Measurements from ENCODE around the gene LILRB2. TPM values are rescaled to one million over a fixed set of nuclear protein-coding genes. Genes with fewer than 3 reads are reported as not detected.
"Not testable (repeated sequence)": the region's sequence is repeated elsewhere in the genome, so short reads cannot be mapped to it uniquely, and the experiment has no call there.

The LILRB2 gene
- total RNA-seq = not detected

DNA sequence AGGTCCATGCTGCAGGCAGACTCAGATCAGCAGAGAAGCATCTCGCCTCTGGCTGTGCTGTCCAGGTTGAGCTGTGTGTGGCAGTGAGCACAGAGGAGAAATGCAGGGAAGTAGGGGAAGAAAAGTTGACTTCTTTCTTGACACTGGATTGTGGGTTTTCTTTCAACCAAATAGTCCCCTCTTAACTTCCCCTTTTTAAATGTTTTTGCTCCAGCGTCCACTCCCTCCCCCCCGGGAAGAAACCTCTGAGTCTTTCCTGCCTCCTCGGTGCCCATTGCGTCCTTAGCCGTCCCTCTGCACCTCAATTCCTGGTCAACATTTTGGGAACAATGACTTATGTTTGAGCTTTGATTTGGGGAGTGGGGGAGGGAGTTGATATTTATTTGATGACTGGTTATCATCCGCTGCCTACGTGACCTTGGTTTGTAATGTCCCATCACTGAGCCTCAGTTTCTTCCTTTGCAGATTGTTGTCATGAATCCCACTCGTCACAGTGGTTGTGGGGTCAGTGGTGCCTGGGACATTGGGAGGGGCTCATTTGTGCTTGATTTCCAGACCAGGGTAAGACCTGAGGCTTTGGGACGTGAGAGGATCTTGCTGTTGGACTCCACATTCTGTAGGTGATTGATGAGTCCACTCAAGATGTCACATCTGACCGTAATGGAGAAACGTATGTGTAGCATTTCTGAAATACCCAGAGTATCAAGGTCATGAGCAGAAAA, at the start of gene LILRB2:
Gene LILRB2 (minus strand): TSS at position 104 of the 722 bp plus-strand sequence. CDS start 614 bp downstream, outside the sequence.
- peak; percentile 26 for DNase-seq
- no peak within 1 kb of the TSS for H3K4me3 Mint-ChIP-seq
- no peak for ATAC-seq
- no peak within 1 kb of the TSS for H3K27ac Mint-ChIP-seq
- CTCF ChIA-PET = no interaction called here
- no peaks in the 10 kb centered on the region for H3K4me1 Mint-ChIP-seq
- no peaks in the 10 kb centered on the region for H3K9me3 Mint-ChIP-seq (ENCODE audit: low read depth)
- peaks cover 40% of the 10 kb centered on the region for H3K27me3 Mint-ChIP-seq
- H3K36me3 Mint-ChIP-seq = no peaks in the 10 kb centered on the region

- Mint-ChIP-seq H3K27ac (no peak overlapping the region), H3K9me3 (ENCODE audit: low read depth) (no peaks in the 10 kb centered on the region), H3K36me3 (no peaks in the 10 kb centered on the region), H3K27me3 (peaks cover 10% of the 10 kb centered on the region), H3K4me3 (no peak overlapping the region), H3K4me1 (peaks cover 9% of the 10 kb centered on the region)
- ATAC-seq (no peak), DNase-seq (no peak)
- CTCF ChIA-PET = interaction anchor here (9.6 kb wide), 1 partner anchor 61 kb away, joined by 135 read pairs; no protein-coding TSS in a partner anchor
Observed at GRCh38 chr19:54329476-54330165, 48.7 kb upstream of the LILRB2 start.

DNA sequence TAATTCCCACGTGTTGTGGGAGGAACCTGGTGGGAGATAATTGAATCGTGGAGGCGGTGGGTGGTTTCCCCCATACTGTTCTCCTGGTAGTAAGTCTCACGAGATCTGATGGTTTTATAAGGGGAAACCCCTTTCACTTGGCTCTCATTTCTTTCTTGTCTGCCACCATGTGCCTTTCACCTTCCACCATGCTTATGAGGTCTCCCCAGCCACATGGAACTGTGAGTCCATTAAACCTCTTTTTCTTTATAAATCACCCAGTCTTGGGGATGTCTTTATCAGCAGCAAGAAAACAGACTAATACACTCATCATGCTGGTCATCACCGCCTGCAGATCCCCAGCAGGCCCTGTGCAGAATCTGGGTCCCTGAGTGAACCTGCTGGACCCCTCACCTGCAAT, 47.9 kb upstream of the LILRB2 start:
- H3K4me1 Mint-ChIP-seq; H3K4me3 Mint-ChIP-seq; ATAC-seq; H3K9me3 Mint-ChIP-seq (ENCODE audit: low read depth); DNase-seq; H3K27ac Mint-ChIP-seq; H3K27me3 Mint-ChIP-seq; H3K36me3 Mint-ChIP-seq: not testable (repeated sequence)
- CTCF ChIA-PET = interaction anchor here (9.6 kb wide), 1 partner anchor 61 kb away, joined by 135 read pairs; no protein-coding TSS in a partner anchor

DNA sequence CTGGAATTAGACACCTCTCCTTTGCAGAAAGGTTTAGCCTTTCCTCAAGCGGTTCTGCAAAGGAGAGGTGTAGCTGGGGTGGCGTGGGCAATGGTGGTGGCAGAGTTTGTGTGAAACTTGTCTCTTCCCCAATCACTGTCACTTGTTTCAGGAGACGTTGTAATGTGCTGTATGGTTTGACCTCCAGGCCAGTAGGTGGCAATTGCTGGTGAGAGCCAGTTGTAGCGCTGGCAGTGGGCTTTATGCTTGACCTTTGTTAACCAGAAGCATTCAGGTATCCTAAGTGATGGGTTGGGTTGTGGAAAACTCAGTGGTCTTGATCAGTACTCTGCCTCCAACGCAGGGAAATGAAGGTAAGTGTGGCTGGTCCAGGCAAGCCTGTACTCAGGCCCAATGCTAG, 44.7 kb upstream of the LILRB2 start:
- ATAC-seq (no peak), DNase-seq (no peak)
- H3K36me3 Mint-ChIP-seq = no peaks in the 10 kb centered on the region
- CTCF ChIA-PET = interaction anchor here (1.0 to 9.6 kb wide), 5 partner anchors 9 to 73 kb away, joined by 3 to 135 read pairs (median 3); no protein-coding TSS in a partner anchor
- peaks cover 9% of the 10 kb centered on the region for H3K4me1 Mint-ChIP-seq
- peaks cover 10% of the 10 kb centered on the region for H3K27me3 Mint-ChIP-seq
- no peak overlapping the region for H3K27ac Mint-ChIP-seq
- no peak overlapping the region for H3K4me3 Mint-ChIP-seq
- no peaks in the 10 kb centered on the region for H3K9me3 Mint-ChIP-seq (ENCODE audit: low read depth)

DNA sequence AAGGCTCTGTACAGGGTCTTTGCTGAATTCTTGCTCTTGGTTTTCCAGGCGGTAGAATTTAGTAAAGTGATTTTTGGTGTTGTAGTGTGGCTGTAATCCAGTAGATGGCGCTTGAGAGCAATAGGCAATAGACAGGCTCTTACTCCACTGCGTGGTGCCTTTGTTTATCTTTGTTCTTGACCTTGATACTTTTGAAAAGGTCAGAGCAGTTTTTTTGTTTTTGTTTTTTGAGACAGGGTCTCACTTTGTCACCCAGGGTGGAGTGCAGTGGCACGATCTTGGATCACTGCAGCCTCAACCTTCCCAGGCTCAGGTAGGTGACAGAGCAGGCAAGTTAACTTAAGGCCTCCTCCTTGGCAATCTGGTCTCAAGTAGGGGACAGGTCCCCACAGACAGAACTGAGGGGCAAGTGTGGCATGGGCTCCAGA, 44.3 kb upstream of the LILRB2 start:
- Mint-ChIP-seq H3K27ac (no peak overlapping the region), H3K9me3 (ENCODE audit: low read depth) (no peaks in the 10 kb centered on the region), H3K4me1 (peaks cover 9% of the 10 kb centered on the region), H3K4me3 (no peak overlapping the region), H3K36me3 (no peaks in the 10 kb centered on the region), H3K27me3 (peaks cover 14% of the 10 kb centered on the region)
- DNase-seq = peak; percentile 64
- CTCF ChIA-PET = interaction anchor here (0.8 to 9.6 kb wide), 9 partner anchors 8 to 113 kb away, joined by 3 to 135 read pairs (median 4); no protein-coding TSS in a partner anchor
- peak; percentile 53 for ATAC-seq

- CTCF ChIA-PET = interaction anchor here (0.9 to 9.6 kb wide), 7 partner anchors 10 to 228 kb away, joined by 3 to 135 read pairs (median 4); no protein-coding TSS in a partner anchor
- Mint-ChIP-seq H3K27me3 (peaks cover 21% of the 10 kb centered on the region), H3K27ac (no peak overlapping the region), H3K36me3 (no peaks in the 10 kb centered on the region), H3K4me1 (peaks cover 9% of the 10 kb centered on the region), H3K9me3 (ENCODE audit: low read depth) (no peaks in the 10 kb centered on the region), H3K4me3 (no peak overlapping the region)
- no peak for ATAC-seq
- DNase-seq = no peak
Observed at GRCh38 chr19:54324071-54324470, 43.2 kb upstream of the LILRB2 start.

DNA sequence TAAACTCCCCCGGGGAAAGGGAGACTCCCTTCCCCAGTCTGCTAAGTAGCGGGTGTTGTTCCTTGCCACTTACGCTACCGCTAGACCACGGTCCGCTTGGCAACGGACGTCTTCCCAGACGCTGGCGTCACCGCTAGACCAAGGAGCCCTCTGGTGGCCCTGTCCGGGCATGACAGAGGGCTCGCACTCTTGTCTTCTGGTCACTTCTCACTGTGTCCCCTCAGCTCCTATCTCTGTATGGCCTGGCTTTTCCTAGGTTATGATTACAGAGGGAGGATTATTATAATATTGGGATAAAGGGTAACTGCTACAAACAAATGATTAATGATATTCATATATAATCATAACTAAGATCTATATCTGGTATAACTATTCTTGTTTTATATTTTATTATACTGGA, 42.0 kb upstream of the LILRB2 start:
- peaks cover 22% of the 10 kb centered on the region for H3K27me3 Mint-ChIP-seq
- H3K36me3 Mint-ChIP-seq; H3K4me3 Mint-ChIP-seq; DNase-seq; H3K27ac Mint-ChIP-seq; CTCF ChIA-PET; H3K9me3 Mint-ChIP-seq (ENCODE audit: low read depth); ATAC-seq; H3K4me1 Mint-ChIP-seq: not testable (repeated sequence)

DNA sequence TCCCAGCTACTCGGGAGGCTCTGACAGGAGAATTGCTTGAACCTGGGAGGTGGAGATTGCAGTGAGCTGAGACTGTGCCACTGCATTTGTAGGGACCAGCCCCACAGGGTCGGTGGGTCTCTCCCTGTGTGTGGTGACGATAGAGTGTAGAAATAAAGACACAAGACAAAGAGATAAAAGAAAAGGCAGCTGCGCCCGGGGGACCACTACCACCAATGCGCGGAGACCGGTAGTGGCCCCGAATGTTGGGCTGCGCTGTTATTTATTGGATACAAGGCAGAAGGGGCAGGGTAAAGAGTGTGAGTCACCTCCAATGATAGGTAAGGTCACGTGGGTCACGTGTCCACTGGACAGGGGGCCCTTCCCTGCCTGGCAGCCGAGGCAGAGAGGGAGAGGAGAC, 41.4 kb upstream of the LILRB2 start:
- H3K27me3 Mint-ChIP-seq = peaks cover 22% of the 10 kb centered on the region
- not testable (repeated sequence) for DNase-seq; H3K36me3 Mint-ChIP-seq; H3K4me3 Mint-ChIP-seq; ATAC-seq; H3K4me1 Mint-ChIP-seq; H3K27ac Mint-ChIP-seq; H3K9me3 Mint-ChIP-seq (ENCODE audit: low read depth)
- CTCF ChIA-PET = interaction anchor here (1.6 to 2.1 kb wide), 2 partner anchors 57 to 69 kb away, joined by 4 to 15 read pairs; no protein-coding TSS in a partner anchor

GRCh38 chr19:54319892-54320670, 39.2 kb upstream of the LILRB2 start:
- Mint-ChIP-seq H3K4me3 (no peak overlapping the region), H3K4me1 (peaks cover 5% of the 10 kb centered on the region), H3K27ac (no peak overlapping the region), H3K36me3 (no peaks in the 10 kb centered on the region), H3K9me3 (ENCODE audit: low read depth) (no peaks in the 10 kb centered on the region), H3K27me3 (peaks cover 24% of the 10 kb centered on the region)
- CTCF ChIA-PET = interaction anchor here (0.5 to 2.1 kb wide), 2 partner anchors 71 to 161 kb away, joined by 5 to 15 read pairs; no protein-coding TSS in a partner anchor
- no peak for DNase-seq
- no peak for ATAC-seq

GRCh38 chr19:54319049-54319448, 38.1 kb upstream of the LILRB2 start:
- Mint-ChIP-seq H3K36me3 (no peaks in the 10 kb centered on the region), H3K4me3 (no peak overlapping the region), H3K9me3 (ENCODE audit: low read depth) (no peaks in the 10 kb centered on the region), H3K27me3 (peaks cover 26% of the 10 kb centered on the region), H3K4me1 (peaks cover 5% of the 10 kb centered on the region), H3K27ac (no peak overlapping the region)
- no peak for DNase-seq
- CTCF ChIA-PET = no interaction called here
- no peak for ATAC-seq

DNA sequence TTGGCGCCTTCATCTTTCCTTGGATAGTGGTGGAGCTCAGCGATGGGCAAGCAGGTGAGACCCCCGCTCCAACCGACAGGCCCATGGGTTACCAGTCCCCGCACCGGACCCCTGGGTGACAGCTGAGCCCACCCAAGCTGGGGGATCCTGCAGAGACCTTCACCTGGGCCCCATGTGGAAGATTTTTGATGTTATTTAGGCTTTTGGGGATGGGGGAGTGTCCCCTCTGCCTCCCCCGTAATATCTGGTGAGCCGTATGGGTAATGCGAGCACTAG, 37.0 kb upstream of the LILRB2 start:
- peaks cover 5% of the 10 kb centered on the region for H3K4me1 Mint-ChIP-seq
- DNase-seq = no peak
- no peak for ATAC-seq
- no peaks in the 10 kb centered on the region for H3K9me3 Mint-ChIP-seq (ENCODE audit: low read depth)
- peaks cover 34% of the 10 kb centered on the region for H3K27me3 Mint-ChIP-seq
- no peak overlapping the region for H3K27ac Mint-ChIP-seq
- H3K36me3 Mint-ChIP-seq = no peaks in the 10 kb centered on the region
- CTCF ChIA-PET = interaction anchor here (1.8 to 2.1 kb wide), 3 partner anchors 8 to 72 kb away, joined by 6 to 7 read pairs (median 7); no protein-coding TSS in a partner anchor
- H3K4me3 Mint-ChIP-seq = no peak overlapping the region

GRCh38 chr19:54317108-54317964, 36.4 kb upstream of the LILRB2 start:
- CTCF ChIA-PET = interaction anchor here (1.8 to 2.1 kb wide), 3 partner anchors 9 to 73 kb away, joined by 6 to 7 read pairs (median 7); no protein-coding TSS in a partner anchor
- Mint-ChIP-seq H3K4me1 (peaks cover 5% of the 10 kb centered on the region), H3K27ac (no peak overlapping the region), H3K36me3 (no peaks in the 10 kb centered on the region), H3K4me3 (no peak overlapping the region), H3K9me3 (ENCODE audit: low read depth) (no peaks in the 10 kb centered on the region), H3K27me3 (peaks cover 40% of the 10 kb centered on the region)
- no peak for DNase-seq
- no peak for ATAC-seq

Data from activated CD8-positive, alpha-beta memory T cell treated with anti-CD3 and anti-CD28 coated beads, Interleukin-2, amount 10 ng/mL, durations not matched to agents 7 days and 5 days (primary cell).